ENCODE data around the gene OTOP3.

The OTOP3 gene

DNA sequence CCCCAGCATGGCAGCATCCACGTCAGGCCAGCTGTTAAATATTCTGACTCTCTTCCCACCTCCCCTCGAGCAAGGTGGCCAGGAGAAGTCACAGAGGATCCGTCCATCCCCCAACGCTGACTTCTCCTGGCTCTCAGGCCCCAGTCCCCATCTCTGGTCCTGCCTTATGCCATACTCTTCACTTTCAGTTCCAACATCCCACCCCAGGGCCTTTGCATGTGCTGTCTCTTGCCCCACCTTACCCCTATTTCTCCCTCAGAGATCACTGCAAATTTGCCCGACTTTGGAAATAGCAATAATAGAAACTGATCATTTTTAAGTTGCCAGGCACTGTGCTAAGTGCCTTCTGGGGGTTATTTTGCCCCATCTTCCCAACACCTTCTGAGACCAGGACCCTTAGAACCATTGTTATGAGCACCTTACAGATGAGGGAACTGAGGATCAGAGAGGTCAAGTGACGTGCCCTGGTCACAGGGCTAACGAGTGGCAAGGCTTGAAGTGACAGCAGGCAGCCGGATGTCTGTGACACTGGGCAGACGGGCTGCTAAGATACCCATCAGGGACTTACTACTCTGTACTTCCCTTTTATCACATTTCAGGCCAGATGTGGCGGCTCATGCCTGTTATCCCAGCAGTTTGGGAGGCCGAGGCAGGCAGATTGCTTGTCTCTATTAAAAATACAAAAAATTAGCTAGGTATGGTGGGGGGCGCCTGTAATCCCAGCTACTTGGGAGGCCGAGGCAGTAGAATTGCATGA is 19.1 kb downstream of the OTOP3 start:
- no peak overlapping the region for H3K4me3 ChIP-seq (replicated peaks; ENCODE audit: low read depth, low read length)
- no peak for DNase-seq (ENCODE audit: low read depth)
- TF ChIP-seq, protein P1, sequence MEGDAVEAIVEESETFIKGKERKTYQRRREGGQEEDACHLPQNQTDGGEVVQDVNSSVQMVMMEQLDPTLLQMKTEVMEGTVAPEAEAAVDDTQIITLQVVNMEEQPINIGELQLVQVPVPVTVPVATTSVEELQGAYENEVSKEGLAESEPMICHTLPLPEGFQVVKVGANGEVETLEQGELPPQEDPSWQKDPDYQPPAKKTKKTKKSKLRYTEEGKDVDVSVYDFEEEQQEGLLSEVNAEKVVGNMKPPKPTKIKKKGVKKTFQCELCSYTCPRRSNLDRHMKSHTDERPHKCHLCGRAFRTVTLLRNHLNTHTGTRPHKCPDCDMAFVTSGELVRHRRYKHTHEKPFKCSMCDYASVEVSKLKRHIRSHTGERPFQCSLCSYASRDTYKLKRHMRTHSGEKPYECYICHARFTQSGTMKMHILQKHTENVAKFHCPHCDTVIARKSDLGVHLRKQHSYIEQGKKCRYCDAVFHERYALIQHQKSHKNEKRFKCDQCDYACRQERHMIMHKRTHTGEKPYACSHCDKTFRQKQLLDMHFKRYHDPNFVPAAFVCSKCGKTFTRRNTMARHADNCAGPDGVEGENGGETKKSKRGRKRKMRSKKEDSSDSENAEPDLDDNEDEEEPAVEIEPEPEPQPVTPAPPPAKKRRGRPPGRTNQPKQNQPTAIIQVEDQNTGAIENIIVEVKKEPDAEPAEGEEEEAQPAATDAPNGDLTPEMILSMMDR (IDR thresholded peaks at IDR 0.05; ENCODE audit: low read length, missing control alignments) = no peak

DNA sequence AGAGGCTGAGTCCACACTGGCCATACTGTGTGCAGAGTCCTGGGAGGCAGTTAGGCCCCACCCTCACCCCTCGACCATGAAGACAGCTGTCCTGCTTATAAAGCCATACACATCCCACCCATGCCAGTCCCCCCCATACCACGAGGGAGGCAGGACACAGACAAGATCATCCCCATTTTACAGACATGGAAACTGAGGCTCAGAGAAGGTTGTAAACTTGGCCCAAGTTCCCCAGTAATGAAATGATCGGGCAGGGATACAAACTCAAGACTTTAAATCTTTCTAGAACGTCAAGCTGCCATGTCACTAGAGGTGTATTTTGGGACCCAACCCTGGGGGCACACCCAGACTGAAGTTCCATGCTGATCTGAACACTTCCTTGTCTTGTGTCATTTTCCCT is 20.4 kb downstream of the OTOP3 start:
- no peak for DNase-seq (ENCODE audit: low read depth)
- no peak overlapping the region for H3K4me3 ChIP-seq (replicated peaks; ENCODE audit: low read depth, low read length)
- TF ChIP-seq, protein P1 (IDR thresholded peaks at IDR 0.05; ENCODE audit: low read length, missing control alignments) = no peak

DNA sequence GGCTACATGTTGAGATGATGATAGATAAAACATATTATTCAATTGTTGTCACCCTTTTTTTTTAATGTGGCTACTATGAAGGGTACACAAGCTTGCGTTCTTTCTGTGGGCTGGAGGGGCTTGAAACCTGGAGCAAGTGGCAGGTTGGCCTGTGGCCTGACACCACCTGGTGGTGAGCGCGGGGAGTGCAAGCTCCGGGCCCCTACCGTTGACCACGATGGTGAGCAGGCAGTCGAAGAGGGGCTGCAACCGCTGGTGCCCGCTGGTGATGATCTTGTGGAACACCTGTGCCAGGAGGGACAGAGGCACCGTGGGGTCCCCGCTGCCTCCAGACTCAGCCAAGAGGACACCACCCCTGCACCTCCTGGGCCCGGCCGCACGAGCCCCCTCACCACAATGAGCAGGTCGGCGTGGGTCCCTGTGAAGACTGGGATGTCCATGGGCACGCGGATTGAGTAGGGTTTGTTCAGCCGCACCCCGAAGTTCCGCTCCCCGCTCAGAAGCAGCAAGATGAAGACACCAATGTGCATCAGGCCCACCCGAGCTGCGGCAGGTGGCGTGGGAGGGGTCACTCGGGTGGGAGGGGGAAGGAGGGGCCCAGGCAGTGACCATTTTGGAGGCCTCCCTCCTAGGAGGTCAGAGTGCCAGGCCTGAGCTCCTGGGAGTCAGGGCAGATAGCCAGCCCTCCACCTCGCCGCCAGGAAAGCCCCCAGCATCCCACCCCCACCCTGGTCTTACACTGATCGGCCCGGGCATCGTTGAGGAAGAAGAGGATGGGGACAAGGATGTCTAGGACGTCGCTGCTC is 22.4 kb downstream of the OTOP3 start:
- TF ChIP-seq, protein P1 (IDR thresholded peaks at IDR 0.05; ENCODE audit: low read length, missing control alignments) = peak; percentile 88
- H3K4me3 ChIP-seq (replicated peaks; ENCODE audit: low read depth, low read length) = no peak overlapping the region
- peak; percentile 57 for DNase-seq (ENCODE audit: low read depth)

DNA sequence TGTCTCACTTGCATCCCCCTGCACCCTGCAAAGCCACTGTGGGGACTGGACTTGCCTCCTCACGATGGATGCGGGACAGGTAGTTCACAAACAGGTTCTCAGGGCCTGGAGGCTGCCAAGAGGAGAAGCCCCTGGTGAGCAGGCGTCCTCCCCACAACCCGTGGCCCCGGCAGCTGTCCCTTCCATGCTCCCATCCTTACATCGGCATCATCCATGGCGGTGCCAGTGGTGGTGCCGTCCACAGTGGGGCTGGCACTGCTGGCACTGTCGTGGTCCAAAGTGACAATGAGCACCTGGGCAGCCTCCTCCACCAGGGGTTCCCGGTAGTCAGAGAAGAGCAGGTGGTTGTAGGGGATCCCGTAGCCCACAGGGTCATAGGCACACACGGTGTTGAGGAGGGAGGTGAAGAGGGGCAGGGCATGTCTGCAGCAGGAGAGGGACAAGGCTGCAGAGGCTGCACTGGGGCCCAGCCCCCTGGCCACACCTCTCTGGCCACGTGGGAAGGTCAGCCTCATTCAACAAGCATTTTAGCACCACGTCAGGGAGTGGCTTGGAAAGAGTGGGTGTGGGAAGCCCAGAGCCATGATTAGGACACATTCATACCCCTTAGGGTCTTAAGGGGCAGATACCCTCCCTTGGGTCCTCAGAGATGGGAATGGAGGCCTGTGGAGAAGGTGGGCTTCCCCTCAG is 24.3 kb downstream of the OTOP3 start:
- TF ChIP-seq, protein P1 (IDR thresholded peaks at IDR 0.05; ENCODE audit: low read length, missing control alignments) = no peak
- no peak for DNase-seq (ENCODE audit: low read depth)
- no peak overlapping the region for H3K4me3 ChIP-seq (replicated peaks; ENCODE audit: low read depth, low read length)

DNA sequence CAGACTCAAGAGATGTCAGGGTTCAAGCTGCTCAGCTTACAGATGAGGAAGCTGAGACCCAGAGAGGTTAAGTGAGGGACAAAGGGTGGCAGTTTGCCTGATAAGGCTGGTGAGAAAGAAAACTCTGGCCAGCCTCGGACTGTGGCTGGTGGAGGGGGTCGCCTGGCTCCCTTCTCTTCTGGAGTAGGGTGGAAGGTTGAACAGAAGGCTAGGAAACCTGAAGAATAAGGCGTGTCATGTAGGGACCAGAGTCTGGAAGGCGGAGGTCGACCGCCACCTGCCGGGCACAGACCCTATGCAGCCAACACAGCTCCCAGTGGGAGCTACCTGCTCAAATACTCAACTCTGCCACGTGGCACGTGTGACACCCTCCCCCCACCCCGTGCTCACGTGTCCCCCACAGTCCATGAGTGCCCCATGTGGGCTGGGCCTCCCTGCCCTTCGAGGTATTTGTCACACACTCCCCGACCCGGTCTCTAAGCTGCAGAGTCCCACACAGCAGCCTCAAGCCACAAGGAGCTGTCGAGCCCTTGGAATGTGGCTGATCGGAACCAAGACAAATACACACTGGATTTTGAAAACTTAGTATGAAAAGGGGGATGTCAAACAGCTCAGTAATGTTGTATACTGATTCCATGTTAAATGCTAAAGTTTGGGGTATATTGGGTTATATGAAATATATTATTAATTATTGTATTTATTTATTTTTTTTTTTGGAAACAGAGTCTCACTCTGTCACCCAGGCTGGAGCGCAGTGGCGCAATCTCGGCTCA is 25.1 kb downstream of the OTOP3 start:
- no peak overlapping the region for H3K4me3 ChIP-seq (replicated peaks; ENCODE audit: low read depth, low read length)
- DNase-seq (ENCODE audit: low read depth) = peak; percentile 49
- TF ChIP-seq, protein P1 (IDR thresholded peaks at IDR 0.05; ENCODE audit: low read length, missing control alignments) = peak; percentile 54

DNA sequence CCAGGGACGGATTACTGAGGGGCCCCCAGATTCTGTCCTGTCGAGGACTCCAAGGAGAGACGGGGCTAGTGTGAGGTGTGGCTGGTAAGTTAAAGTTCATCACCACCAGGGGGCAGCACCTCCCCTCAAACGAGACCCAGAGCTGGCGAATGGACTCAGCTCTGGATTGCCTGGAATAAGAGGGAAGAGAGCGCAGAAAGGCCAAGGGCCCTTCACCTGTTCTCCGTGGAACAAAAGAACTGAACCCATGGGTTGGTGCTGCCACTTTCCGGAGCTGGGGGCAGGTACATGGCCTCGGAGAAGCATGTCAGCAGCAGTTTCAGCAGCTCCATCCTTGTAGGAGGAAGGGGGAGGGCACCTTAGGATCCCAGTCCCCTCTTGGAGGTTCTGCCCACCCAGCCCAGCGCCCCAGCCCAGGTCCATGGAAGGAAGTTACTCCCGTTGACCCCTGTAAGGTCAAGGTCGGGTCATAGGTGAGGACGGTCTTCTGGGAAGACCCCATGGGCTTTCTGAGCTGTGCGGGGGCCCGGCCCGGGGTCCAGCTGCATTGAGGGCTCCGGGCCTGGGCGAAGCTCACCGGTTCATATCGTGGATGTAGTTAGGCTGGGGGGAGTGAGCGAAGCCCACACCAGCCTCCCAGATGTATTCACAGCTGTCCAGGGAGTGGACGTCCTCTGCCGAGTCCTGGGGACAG is 26.1 kb downstream of the OTOP3 start:
- H3K4me3 ChIP-seq (replicated peaks; ENCODE audit: low read depth, low read length) = no peak overlapping the region
- TF ChIP-seq, protein P1 (IDR thresholded peaks at IDR 0.05; ENCODE audit: low read length, missing control alignments) = peak; percentile 65
- peak; percentile 90 for DNase-seq (ENCODE audit: low read depth)

All from fibroblast of pulmonary artery (primary cell).